Gastrocnemius medialis (tissue), 4 donors: ENCODE results near the gene PDGFC. TPM values are rescaled to one million over a fixed set of nuclear protein-coding genes. Genes with fewer than 3 reads are reported as not detected.

Experiments
- ATAC-seq, 2 donors: fragments of 150-250 bp; one replicate each; pipeline ENCODE4 v1.9.1; 2016
- DNase-seq, 2 donors: peaks; one replicate each; pipeline ENCODE4 v3.0.0-alpha.2; 2019
- H3K27ac ChIP-seq, 4 donors: fragments of 200-600 bp; sonication (generic); 1 replicate in 1 of 4; 2 replicates in 3 of 4; pipeline ENCODE4 v1.5.1; 2016 to 2018; ENCODE audit warnings: mild to moderate bottlenecking in 2 of 4, moderate library complexity in 1 of 4
- H3K27me3 ChIP-seq, 3 donors: fragments of 200-600 bp; sonication (generic) in 2 of 3; 1 replicate in 1 of 3; 2 replicates in 2 of 3; pipeline versions ENCODE4 v1.5.1 to v1.6.0; 2016 to 2019; ENCODE audit warnings: mild to moderate bottlenecking in 1 of 3, moderate library complexity in 1 of 3
- H3K36me3 ChIP-seq, 2 donors: fragments of 200-600 bp; sonication (generic) in 1 of 2; one replicate each; pipeline ENCODE4 v1.5.1; 2017 to 2018
- H3K4me1 ChIP-seq, 2 donors: fragments of 200-600 bp; sonication (generic) in 1 of 2; one replicate each; pipeline ENCODE4 v1.5.1; 2016 to 2017; ENCODE audit warnings: mild to moderate bottlenecking in 2 of 2
- H3K4me3 ChIP-seq, 4 donors: fragments of 200-600 bp; sonication (generic) in 3 of 4; 1 replicate in 1 of 4; 2 replicates in 3 of 4; pipeline ENCODE4 v1.5.1; 2016 to 2019; ENCODE audit warnings: mild to moderate bottlenecking in 2 of 4
- H3K9me3 ChIP-seq, 3 donors: fragments of 200-600 bp; sonication (generic) in 2 of 3; 1 replicate in 1 of 3; 2 replicates in 2 of 3; pipeline ENCODE4 v1.5.1; 2016 to 2019
- POLR2A ChIP-seq, 2 donors: fragments of 450-650 bp; IDR thresholded peaks; one replicate each; pipeline ENCODE4 v1.6.1; 2017; ENCODE audit warnings: antibody characterized with exemption in 2 of 2, mild to moderate bottlenecking in 2 of 2, moderate library complexity in 2 of 2
- in situ Hi-C, 4 donors: fragments of 200-750 bp; cut with MboI; loops; one replicate each; pipeline versions ENCODE4 v1.15.0 to v1.8.0; 2017; ENCODE audit warnings: low sequenced_read_pairs in 4 of 4
- intact Hi-C: fragments of 100-400 bp; cut with DNase I; formaldehyde crosslinking; loops from one replicate; pipeline ENCODE4 v1.15.1; 2023; ENCODE audit warnings: low total_unique reads
- total RNA-seq, 4 donors: library from RNA; depleted of rRNA; stranded (reverse); fragments of >200 nt; gene quantifications; one replicate each; pipeline versions ENCODE4 v1.1.0 to v1.2.3, GENCODE V29; 2016
- TF ChIP-seq, protein P1 (sequence below), 5 experiments: fragments of 450-650 bp in 3 of 5; fragments of 200-600 bp in 2 of 5; sonication (generic) in 2 of 5; IDR thresholded peaks in 4 of 5; conservative IDR thresholded peaks in 1 of 5; 1 replicate in 4 of 5; 2 replicates in 1 of 5; pipeline ENCODE4 v1.5.1; 2016 to 2019; ENCODE audit warnings: antibody characterized with exemption in 5 of 5, mild to moderate bottlenecking in 3 of 5, moderate library complexity in 3 of 5

Gene PDGFC
- total RNA-seq, 4 donors from 2014 or later: 4.4 to 10.7 (median 6.3) TPM

DNA sequence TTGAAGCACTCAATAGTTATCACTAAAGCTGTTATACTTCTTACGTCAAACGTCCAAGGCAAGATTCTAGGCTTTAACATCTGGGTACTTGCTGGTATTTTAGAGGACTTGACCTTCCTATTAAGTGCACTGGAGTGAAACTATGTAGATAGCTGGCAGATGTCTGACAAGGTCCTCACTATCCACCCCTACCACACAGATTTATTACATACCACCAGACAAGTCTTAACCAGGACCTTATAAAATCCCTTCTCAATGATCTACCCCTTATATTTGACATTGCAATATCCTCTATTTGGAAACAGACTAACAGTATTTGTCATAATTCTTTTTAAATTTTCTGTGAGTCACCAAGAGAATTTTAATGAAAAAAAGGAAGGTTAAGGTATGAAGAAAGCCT, 78.8 kb downstream of the PDGFC start:
- Histone ChIP-seq H3K9me3 (no peaks in the 10 kb centered on the region), H3K4me3 (no peak overlapping the region), H3K4me1 (peaks cover 8 to 10% of the 10 kb centered on the region in 2 donors), H3K27me3 (no peaks in the 10 kb centered on the region), H3K27ac (no peak overlapping the region), H3K36me3 (no peaks in the 10 kb centered on the region)
- no peak for DNase-seq
- no peak for ATAC-seq
- intact Hi-C loops (no loop called here), in situ Hi-C loops (no loop called here)
- TF ChIP-seq, protein P1, sequence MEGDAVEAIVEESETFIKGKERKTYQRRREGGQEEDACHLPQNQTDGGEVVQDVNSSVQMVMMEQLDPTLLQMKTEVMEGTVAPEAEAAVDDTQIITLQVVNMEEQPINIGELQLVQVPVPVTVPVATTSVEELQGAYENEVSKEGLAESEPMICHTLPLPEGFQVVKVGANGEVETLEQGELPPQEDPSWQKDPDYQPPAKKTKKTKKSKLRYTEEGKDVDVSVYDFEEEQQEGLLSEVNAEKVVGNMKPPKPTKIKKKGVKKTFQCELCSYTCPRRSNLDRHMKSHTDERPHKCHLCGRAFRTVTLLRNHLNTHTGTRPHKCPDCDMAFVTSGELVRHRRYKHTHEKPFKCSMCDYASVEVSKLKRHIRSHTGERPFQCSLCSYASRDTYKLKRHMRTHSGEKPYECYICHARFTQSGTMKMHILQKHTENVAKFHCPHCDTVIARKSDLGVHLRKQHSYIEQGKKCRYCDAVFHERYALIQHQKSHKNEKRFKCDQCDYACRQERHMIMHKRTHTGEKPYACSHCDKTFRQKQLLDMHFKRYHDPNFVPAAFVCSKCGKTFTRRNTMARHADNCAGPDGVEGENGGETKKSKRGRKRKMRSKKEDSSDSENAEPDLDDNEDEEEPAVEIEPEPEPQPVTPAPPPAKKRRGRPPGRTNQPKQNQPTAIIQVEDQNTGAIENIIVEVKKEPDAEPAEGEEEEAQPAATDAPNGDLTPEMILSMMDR (IDR thresholded peaks at IDR 0.05 in 4 of 5, conservative IDR thresholded peaks at IDR 0.05 in 1 of 5): no peak
- TF ChIP-seq POLR2A (IDR thresholded peaks at IDR 0.05): no peak

DNA sequence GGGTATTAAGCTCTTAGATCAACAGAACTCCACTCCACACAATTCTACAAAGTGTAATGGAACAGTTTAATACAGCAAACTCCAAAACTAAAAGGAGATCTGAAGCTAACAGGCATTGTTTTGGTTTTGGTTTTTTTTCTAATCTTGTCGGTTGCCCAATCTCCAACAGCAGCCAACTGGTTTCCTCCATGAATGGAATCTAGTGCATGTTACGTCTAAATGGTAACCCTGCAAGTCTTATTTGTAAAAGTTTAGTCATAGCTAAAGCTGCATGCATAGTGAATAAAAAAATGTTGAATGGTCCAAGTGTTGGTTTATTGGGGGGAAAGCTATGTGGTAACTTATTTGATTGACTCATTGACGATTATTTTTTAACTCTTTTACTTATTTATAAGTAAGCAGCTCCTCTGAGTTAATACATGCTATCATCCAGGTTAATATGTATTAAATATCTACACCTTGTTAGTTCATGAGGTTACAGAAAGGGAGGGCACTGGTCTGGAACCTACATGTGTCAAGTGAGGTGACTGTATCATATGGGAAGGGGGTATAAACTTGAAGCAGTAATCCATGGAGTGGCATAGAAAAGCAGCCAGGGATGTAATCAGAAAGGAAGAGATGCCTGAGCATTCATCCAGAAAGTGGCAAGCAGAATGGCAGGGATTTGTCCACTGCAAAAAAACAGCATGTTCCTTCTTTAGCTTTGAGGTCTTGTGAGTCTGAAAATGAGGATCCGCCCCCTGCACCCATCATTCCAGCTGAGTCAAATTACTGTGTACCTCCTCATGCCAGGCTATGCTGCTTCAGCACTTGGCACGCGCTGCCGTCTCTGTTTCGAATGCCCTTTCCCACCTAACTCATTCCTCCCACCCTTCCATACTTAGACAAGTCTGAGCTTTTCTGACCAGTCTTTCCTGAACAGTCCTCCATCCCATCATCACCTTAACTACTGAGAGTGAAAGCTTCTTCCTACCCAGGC, 81.7 kb downstream of the PDGFC start:
- DNase-seq (peak; percentile 20 to 53), ATAC-seq (peak in 1 of 2 donors; percentile 60)
- Histone ChIP-seq H3K27me3 (no peaks in the 10 kb centered on the region), H3K9me3 (no peaks in the 10 kb centered on the region), H3K4me3 (no peak overlapping the region), H3K27ac (no peak overlapping the region), H3K36me3 (no peaks in the 10 kb centered on the region), H3K4me1 (peaks cover 8 to 10% of the 10 kb centered on the region in 2 donors)
- intact Hi-C loops (no loop called here), in situ Hi-C loops (no loop called here)
- TF ChIP-seq, protein P1 (IDR thresholded peaks at IDR 0.05 in 4 of 5, conservative IDR thresholded peaks at IDR 0.05 in 1 of 5): no peak
- no peak for TF ChIP-seq POLR2A (IDR thresholded peaks at IDR 0.05)

DNA sequence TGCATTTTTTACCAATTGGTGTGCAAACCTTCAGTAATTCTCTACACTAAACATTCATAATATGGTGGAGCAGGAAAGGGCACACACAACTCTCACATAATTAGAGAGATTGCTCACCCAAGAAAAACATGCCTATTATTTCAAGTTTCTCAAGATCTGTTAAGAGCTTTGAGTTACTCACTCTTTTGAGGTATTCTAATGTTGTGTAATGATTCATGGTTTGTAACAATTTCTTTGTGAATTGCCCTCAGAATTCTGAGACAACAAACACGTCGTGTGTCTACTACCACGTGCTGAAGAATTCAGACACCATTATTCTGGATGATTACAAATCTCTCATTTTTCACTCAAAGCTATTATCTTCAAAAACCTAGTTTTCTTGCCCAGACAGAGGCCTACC, 82.8 kb downstream of the PDGFC start:
- no peak for ATAC-seq
- Histone ChIP-seq H3K27me3 (no peaks in the 10 kb centered on the region), H3K36me3 (no peaks in the 10 kb centered on the region), H3K27ac (no peak overlapping the region), H3K4me1 (peaks cover 8 to 10% of the 10 kb centered on the region in 2 donors), H3K4me3 (no peak overlapping the region), H3K9me3 (no peaks in the 10 kb centered on the region)
- TF ChIP-seq, protein P1 (IDR thresholded peaks at IDR 0.05 in 4 of 5, conservative IDR thresholded peaks at IDR 0.05 in 1 of 5): no peak
- no peak for TF ChIP-seq POLR2A (IDR thresholded peaks at IDR 0.05)
- intact Hi-C loops (no loop called here), in situ Hi-C loops (no loop called here)
- DNase-seq: no peak

DNA sequence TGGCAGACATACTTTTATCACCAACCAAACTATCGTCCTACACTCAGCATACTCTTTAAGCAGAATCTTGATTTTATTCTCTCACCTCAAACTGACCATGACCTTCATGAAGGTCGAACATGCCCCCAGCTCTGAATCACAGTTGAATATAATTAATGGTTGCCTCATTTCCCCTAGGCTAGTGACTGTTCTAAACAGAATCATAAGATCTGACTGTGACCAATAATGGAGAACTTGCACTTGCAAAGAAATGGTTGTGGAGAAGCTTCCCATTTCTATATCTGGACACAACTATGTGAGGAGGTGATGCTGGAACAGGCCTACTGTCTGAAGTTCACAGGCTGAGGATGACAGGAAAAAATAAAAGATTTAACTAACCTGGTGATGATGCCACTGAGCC, 85.1 kb downstream of the PDGFC start:
- no peaks in the 10 kb centered on the region for H3K9me3 ChIP-seq
- ATAC-seq (no peak), DNase-seq (no peak)
- TF ChIP-seq POLR2A (IDR thresholded peaks at IDR 0.05): no peak
- TF ChIP-seq, protein P1 (IDR thresholded peaks at IDR 0.05 in 4 of 5, conservative IDR thresholded peaks at IDR 0.05 in 1 of 5): no peak
- in situ Hi-C loops: no loop called here
- intact Hi-C loops: no loop called here
- H3K4me3 ChIP-seq: no peak overlapping the region
- no peaks in the 10 kb centered on the region for H3K36me3 ChIP-seq
- H3K27ac ChIP-seq: no peak overlapping the region
- peaks cover 8 to 10% of the 10 kb centered on the region in 2 donors for H3K4me1 ChIP-seq
- no peaks in the 10 kb centered on the region for H3K27me3 ChIP-seq
